Nephron (organoid): ENCODE data around the gene TMBIM1.

ENCODE experiments used
- H3K27ac Mint-ChIP-seq, 3 experiments: 2 replicates each; pipeline ENCODE4 v1.8.0; 2020; ENCODE audit warnings: mixed read lengths in 3 of 3, mild to moderate bottlenecking in 2 of 3, moderate library complexity in 1 of 3
- H3K27me3 Mint-ChIP-seq: 2 replicates; pipeline ENCODE4 v1.8.0; 2021; ENCODE audit warnings: low read depth, mild to moderate bottlenecking, moderate library complexity, mixed read lengths
- H3K36me3 Mint-ChIP-seq: 2 replicates; pipeline ENCODE4 v1.8.0; 2020; ENCODE audit warnings: low read depth, mixed read lengths
- H3K4me1 Mint-ChIP-seq: 2 replicates; pipeline ENCODE4 v1.8.0; 2020; ENCODE audit warnings: mixed read lengths
- H3K4me3 Mint-ChIP-seq, 3 experiments: 2 replicates each; pipeline ENCODE4 v1.8.0; 2020; ENCODE audit warnings: mild to moderate bottlenecking in 3 of 3, mixed read lengths in 3 of 3, moderate library complexity in 2 of 3
- H3K9me3 Mint-ChIP-seq: 2 replicates; pipeline ENCODE4 v1.8.0; 2020; ENCODE audit warnings: mixed read lengths
- CTCF ChIP-seq, 3 experiments: fragments of 200-600 bp; sonication (generic); IDR thresholded peaks; one replicate each; pipeline ENCODE4 v1.5.0; 2021; ENCODE audit warnings: antibody characterized with exemption in 3 of 3; ENCODE audit not compliant: unreplicated experiment in 3 of 3

Gene TMBIM1

DNA sequence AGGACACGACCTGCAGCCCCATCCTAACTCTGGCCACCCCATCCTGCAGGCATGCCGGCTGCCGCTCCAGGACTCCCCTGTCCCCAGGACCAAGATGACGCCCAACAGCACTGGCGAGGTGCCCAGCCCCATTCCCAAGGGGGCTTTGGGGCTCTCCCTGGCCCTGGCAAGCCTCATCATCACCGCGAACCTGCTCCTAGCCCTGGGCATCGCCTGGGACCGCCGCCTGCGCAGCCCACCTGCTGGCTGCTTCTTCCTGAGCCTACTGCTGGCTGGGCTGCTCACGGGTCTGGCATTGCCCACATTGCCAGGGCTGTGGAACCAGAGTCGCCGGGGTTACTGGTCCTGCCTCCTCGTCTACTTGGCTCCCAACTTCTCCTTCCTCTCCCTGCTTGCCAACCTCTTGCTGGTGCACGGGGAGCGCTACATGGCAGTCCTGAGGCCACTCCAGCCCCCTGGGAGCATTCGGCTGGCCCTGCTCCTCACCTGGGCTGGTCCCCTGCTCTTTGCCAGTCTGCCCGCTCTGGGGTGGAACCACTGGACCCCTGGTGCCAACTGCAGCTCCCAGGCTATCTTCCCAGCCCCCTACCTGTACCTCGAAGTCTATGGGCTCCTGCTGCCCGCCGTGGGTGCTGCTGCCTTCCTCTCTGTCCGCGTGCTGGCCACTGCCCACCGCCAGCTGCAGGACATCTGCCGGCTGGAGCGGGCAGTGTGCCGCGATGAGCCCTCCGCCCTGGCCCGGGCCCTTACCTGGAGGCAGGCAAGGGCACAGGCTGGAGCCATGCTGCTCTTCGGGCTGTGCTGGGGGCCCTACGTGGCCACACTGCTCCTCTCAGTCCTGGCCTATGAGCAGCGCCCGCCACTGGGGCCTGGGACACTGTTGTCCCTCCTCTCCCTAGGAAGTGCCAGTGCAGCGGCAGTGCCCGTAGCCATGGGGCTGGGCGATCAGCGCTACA, 29.4 kb downstream of the TMBIM1 start:
- Mint-ChIP-seq H3K9me3 (no peaks in the 10 kb centered on the region), H3K36me3 (peaks cover 26% of the 10 kb centered on the region), H3K27ac (peak overlapping the region in 2 of 3 experiments; percentile 22 to 25), H3K4me3 (no peak overlapping the region), H3K27me3 (no peaks in the 10 kb centered on the region), H3K4me1 (peaks cover 35% of the 10 kb centered on the region)
- no peak for TF ChIP-seq CTCF (IDR thresholded peaks at IDR 0.05; ENCODE audit: unreplicated experiment in 3 of 3)

DNA sequence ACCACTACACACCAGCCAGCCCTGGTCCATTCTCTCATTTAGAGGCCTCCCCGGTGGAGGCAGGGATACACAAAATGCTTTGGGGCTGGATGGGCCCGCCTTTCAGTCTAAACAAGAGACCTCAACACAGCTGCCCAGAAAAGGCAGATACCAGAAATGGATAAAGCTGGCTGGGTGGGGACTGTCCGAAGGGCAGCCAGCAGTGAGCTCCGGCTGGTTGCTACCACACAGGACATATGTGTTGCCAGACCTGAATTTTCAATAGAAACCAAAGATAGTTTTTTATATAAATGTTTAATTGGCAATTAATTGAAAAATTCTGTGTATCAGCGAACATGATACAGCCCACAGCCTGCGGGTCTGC, 30.1 kb downstream of the TMBIM1 start:
- peak overlapping the region in 1 of 3 experiments; percentile 88 for H3K27ac Mint-ChIP-seq
- H3K9me3 Mint-ChIP-seq = no peaks in the 10 kb centered on the region
- H3K4me1 Mint-ChIP-seq = peaks cover 35% of the 10 kb centered on the region
- no peaks in the 10 kb centered on the region for H3K27me3 Mint-ChIP-seq
- no peak overlapping the region for H3K4me3 Mint-ChIP-seq
- peaks cover 21% of the 10 kb centered on the region for H3K36me3 Mint-ChIP-seq
- no peak for TF ChIP-seq CTCF (IDR thresholded peaks at IDR 0.05; ENCODE audit: unreplicated experiment in 3 of 3)

GRCh38 chr2:218261423-218262236, 30.7 kb downstream of the TMBIM1 start:
- H3K4me1 Mint-ChIP-seq = peaks cover 35% of the 10 kb centered on the region
- peak overlapping the region in 1 of 3 experiments; percentile 37 for H3K4me3 Mint-ChIP-seq
- no peaks in the 10 kb centered on the region for H3K9me3 Mint-ChIP-seq
- H3K27me3 Mint-ChIP-seq = no peaks in the 10 kb centered on the region
- TF ChIP-seq CTCF (IDR thresholded peaks at IDR 0.05; ENCODE audit: unreplicated experiment in 3 of 3) = no peak
- peaks cover 15% of the 10 kb centered on the region for H3K36me3 Mint-ChIP-seq
- peak overlapping the region; percentile 32 to 88 (median 75) for H3K27ac Mint-ChIP-seq

GRCh38 chr2:218260742-218261422, 31.4 kb downstream of the TMBIM1 start, which contains the start of gene GPBAR1:
GPBAR1 (plus strand) TSS chr2:218261015; CDS start chr2:218262725, 1,710 bp downstream.
- Mint-ChIP-seq H3K27me3 (no peaks in the 10 kb centered on the region), H3K36me3 (peaks cover 15% of the 10 kb centered on the region), H3K9me3 (no peaks in the 10 kb centered on the region), H3K27ac (peak within 1 kb of the TSS; percentile 88 to 95 (median 88)), H3K4me1 (peaks cover 35% of the 10 kb centered on the region), H3K4me3 (peak within 1 kb of the TSS; percentile 28 to 50 (median 50))
- no peak for TF ChIP-seq CTCF (IDR thresholded peaks at IDR 0.05; ENCODE audit: unreplicated experiment in 3 of 3)

DNA sequence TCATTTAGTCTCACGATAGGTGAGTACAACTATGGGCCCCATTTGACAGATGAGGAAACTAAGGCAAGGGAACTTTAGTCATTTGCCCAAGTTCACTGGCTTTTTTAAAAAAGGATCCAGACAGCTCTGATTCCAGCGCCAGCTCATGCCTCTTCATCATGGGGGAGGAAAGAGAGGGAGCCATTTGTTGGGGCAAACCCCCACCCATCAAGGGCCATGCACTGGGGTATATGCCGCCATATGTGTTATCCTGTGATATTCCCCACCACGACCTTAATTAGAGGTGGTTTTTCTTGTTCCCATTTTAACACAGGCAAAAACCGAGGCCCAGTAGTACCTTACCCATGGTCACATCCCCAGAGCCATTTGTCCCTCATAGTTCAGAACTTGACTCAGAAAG, 32.1 kb downstream of the TMBIM1 start:
- Mint-ChIP-seq H3K4me1 (peaks cover 35% of the 10 kb centered on the region), H3K4me3 (no peak overlapping the region), H3K36me3 (peaks cover 15% of the 10 kb centered on the region), H3K27ac (peak overlapping the region; percentile 88 to 95 (median 88)), H3K9me3 (no peaks in the 10 kb centered on the region), H3K27me3 (no peaks in the 10 kb centered on the region)
- no peak for TF ChIP-seq CTCF (IDR thresholded peaks at IDR 0.05; ENCODE audit: unreplicated experiment in 3 of 3)
